HG03159 (cell line): Measurements from ENCODE around the gene EDDM3A.
"Not testable (repeated sequence)": the region's sequence is repeated elsewhere in the genome, so short reads cannot be mapped to it uniquely, and the experiment has no call there.

Experiments
- ATAC-seq: cut with Tn5 transposase; IDR thresholded peaks from one replicate; pipeline ENCODE4 v1.9.1; 2021; ENCODE audit warnings: mild to moderate bottlenecking, moderate library complexity; ENCODE audit not compliant: unreplicated experiment

EDDM3A gene

DNA sequence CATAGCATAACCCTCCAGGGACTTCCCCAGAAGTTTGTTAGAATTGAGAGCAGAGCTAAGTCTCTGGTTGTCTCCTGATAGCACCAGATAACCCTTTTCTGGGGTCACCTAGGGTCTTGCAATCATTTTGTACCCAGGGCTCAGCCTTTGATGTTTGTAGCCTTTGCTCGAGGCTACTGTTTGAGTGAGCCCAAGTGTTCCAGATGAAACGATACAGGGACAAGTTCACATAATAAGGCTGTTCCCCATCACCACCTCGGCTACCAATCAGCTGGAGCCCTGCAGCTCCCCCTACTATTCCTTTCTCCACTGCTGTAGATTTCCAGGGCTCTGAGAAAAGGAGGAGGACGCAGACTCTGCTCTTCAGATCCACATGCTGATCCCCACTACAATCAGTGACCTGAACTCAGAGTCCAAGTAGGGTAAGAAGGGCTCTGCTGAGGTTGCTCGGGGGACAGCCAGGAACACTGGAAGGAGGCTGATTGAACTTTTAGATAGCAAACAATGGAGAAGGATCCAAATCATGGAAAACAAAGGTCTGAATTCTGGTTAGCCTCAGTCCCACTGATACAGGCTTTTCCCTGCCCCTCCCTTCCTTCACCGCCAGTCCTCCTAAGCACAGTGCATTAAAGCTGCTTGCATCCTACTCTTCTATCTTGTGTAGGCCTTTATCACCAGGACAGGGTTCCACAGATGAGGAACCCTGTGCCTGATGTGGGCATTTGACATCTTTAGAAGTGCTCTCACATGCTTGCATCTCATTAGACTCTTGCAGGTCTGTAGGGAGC, at the start of gene EDDM3A:
EDDM3A (plus strand) TSS at position 317 of the 788 bp plus-strand sequence. CDS start 1,694 bp downstream, outside the sequence.
- no peak for ATAC-seq

- ATAC-seq, result no peak
These were observed 48.9 kb upstream of the EDDM3A start for GRCh38 chr14:20696764-20697163.

- no peak for ATAC-seq
These were observed 48.2 kb upstream of the EDDM3A start for GRCh38 chr14:20697273-20698017.

DNA sequence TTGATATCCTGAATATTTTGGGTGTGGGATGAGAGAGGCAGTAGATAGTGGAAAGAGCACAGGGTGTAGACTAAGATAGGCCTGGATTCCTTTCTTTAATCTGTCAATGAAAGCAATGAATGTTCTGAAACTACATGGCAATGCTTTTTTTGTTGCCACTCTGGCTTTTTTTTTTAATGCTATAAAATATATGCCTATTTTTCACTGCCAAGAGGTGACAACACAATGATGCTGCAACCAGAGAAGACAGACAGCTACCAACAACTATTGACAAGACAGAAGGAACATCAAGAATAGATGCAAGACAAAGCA, 47.7 kb upstream of the EDDM3A start:
- ATAC-seq, result no peak

- no peak for ATAC-seq
These were observed 46.8 kb upstream of the EDDM3A start for GRCh38 chr14:20698934-20699333.

GRCh38 chr14:20699931-20700330, 45.8 kb upstream of the EDDM3A start:
- no peak for ATAC-seq

DNA sequence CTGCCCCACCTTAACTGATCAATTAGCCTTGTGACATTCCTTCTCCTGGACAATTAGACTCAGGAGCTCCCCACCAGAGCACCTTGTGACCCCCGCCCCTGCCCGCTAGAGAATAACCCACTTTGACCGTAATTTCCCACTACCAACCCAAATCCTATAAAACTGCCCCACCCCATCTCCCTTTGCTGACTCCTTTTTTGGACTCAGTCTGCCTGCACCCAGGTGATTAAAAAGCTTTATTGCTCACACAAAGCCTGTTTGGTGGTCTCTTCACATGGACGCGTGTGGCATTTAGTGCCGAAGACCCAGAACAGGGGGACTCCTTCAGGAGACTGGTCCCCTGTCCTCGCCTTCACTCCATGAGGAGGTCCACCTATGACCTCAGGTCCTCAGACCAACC, 44.7 kb upstream of the EDDM3A start:
- not testable (repeated sequence) for ATAC-seq

- ATAC-seq, result no peak
These were observed 38.9 kb upstream of the EDDM3A start for GRCh38 chr14:20706657-20707355.

GRCh38 chr14:20707622-20708021, 38.1 kb upstream of the EDDM3A start:
- no peak for ATAC-seq

DNA sequence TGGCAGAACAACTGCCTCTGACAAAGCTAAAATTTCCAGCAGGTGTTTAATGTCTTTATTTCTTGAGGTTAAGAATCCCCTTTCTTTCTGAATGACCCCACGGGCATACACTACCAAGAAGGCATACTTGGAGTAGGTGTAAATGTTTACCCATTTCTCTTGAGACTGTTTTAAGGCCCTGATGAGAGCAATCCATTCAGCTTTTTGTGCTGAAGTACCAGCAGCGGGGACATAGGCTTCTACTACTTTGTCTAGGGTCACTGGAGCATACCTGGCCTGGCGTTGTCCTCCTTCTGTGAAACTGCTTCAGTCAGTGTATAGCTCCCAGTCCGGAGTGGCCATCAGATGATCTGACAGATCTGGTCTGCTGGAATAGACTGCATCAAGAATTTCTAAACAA, 34.4 kb upstream of the EDDM3A start:
- ATAC-seq, result no peak

- ATAC-seq, result no peak
These were observed 34.0 kb upstream of the EDDM3A start for GRCh38 chr14:20711685-20712084.

DNA sequence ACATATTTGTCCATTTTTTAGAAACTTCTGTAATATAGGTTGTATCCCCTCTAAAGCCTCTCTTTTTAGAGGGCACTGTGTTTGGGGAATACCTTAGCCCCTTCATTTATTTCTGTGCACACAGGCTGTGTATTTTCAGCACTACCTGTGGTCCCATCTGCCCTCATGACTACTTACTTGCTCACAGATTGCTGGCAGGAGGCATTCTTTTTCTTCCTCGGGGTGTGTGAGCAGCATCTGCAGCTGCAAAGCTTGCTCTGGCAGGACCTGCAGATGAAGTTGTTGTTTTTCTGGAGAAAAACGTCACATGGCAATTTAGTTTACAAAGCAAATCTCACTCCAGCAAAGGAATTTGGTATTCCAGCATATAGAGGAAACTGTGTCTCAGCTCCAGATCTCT, 32.8 kb upstream of the EDDM3A start:
- no peak for ATAC-seq

GRCh38 chr14:20714593-20715250, 31.0 kb upstream of the EDDM3A start:
- ATAC-seq, result no peak

- ATAC-seq, result no peak
These were observed 25.9 kb upstream of the EDDM3A start for GRCh38 chr14:20719777-20720176.

GRCh38 chr14:20720741-20721140, 24.9 kb upstream of the EDDM3A start:
- ATAC-seq, result no peak

- no peak for ATAC-seq
These were observed 23.7 kb upstream of the EDDM3A start for GRCh38 chr14:20722016-20722415.

DNA sequence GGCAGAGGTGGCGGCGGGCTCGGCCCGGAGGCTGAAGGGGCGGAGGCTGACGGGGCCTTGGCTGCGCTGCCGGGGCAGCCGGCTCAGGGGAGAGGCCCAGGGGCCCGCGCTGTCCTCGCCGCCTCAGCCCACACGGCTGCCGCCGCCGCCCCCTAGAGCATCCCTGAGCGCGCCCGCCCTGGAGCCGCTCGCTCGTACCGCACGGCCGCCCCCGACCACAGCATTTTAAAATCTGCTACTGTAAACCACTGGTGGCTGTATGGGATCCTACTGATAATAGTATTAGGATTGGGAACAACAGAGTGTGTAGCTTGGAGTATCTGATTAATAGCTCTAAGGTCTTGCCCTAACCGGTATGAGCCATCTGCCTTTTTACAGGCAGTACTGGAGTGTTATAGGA, 22.2 kb upstream of the EDDM3A start:
- ATAC-seq, result no peak

GRCh38 chr14:20726121-20726520, 19.6 kb upstream of the EDDM3A start:
- not testable (repeated sequence) for ATAC-seq

DNA sequence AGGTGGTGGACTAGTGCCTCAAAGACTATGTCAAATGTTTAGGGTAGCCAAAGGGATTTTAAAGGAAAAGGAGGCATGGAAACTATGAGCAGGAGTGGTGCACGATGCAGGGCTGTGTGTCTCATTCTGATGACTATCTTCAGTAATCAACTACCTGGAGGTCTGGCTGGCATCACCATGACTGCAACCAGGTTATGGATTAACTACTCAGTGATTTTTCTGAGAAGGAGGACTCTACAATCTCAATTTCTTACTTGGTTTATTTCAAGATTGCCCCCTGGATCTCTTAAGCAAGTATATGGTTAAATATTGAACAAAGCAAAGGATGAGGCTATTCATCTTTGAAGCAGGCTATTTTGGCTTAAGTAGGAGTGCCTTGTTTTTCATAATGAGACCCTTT, 19.2 kb upstream of the EDDM3A start:
- no peak for ATAC-seq

- no peak for ATAC-seq
These were observed 14.8 kb upstream of the EDDM3A start for GRCh38 chr14:20730891-20731290.

- ATAC-seq, result no peak
These were observed 13.2 kb upstream of the EDDM3A start for GRCh38 chr14:20732477-20732876.
